ENCODE data around the gene AAK1.
"Not testable (repeated sequence)": the region's sequence is repeated elsewhere in the genome, so short reads cannot be mapped to it uniquely, and the experiment has no call there.

Gene AAK1

GRCh38 chr2:69624131-69624530, 19.4 kb downstream of the AAK1 start:
- DNase-seq: no peak

GRCh38 chr2:69623236-69623635, 20.3 kb downstream of the AAK1 start:
- no peak for DNase-seq

GRCh38 chr2:69622805-69623204, 20.7 kb downstream of the AAK1 start:
- DNase-seq: not testable (repeated sequence)

- not testable (repeated sequence) for DNase-seq
These were observed 21.5 kb downstream of the AAK1 start for GRCh38 chr2:69622017-69622540.

GRCh38 chr2:69621440-69621839, 22.1 kb downstream of the AAK1 start:
- no peak for DNase-seq

- no peak for DNase-seq
These were observed 22.7 kb downstream of the AAK1 start for GRCh38 chr2:69620870-69621269.

GRCh38 chr2:69619725-69620124, 23.8 kb downstream of the AAK1 start:
- no peak for DNase-seq

- DNase-seq: no peak
These were observed 25.2 kb downstream of the AAK1 start for GRCh38 chr2:69618362-69618761.

GRCh38 chr2:69617744-69618143, 25.8 kb downstream of the AAK1 start:
- no peak for DNase-seq

- DNase-seq: no peak
These were observed 26.8 kb downstream of the AAK1 start for GRCh38 chr2:69616755-69617154.

GRCh38 chr2:69615969-69616368, 27.6 kb downstream of the AAK1 start:
- no peak for DNase-seq

- DNase-seq: no peak
These were observed 28.4 kb downstream of the AAK1 start for GRCh38 chr2:69615078-69615625.

- DNase-seq: no peak
These were observed 30.8 kb downstream of the AAK1 start for GRCh38 chr2:69612707-69613106.

GRCh38 chr2:69612200-69612599, 31.3 kb downstream of the AAK1 start:
- DNase-seq: no peak

- DNase-seq: no peak
These were observed 35.4 kb downstream of the AAK1 start for GRCh38 chr2:69608109-69608508.

GRCh38 chr2:69606771-69607170, 36.8 kb downstream of the AAK1 start:
- DNase-seq: not testable (repeated sequence)

- DNase-seq: no peak
These were observed 38.3 kb downstream of the AAK1 start for GRCh38 chr2:69605284-69605683.

GRCh38 chr2:69604836-69605235, 38.7 kb downstream of the AAK1 start:
- no peak for DNase-seq

- no peak for DNase-seq
These were observed 39.4 kb downstream of the AAK1 start for GRCh38 chr2:69604026-69604678.

- DNase-seq: peak; percentile 14
These were observed 40.3 kb downstream of the AAK1 start for GRCh38 chr2:69603146-69603743.

- peak; percentile 91 for DNase-seq
These were observed 42.3 kb downstream of the AAK1 start for GRCh38 chr2:69601179-69601612.

GRCh38 chr2:69600425-69600824, 43.1 kb downstream of the AAK1 start:
- DNase-seq: no peak

GRCh38 chr2:69597843-69598610, 45.5 kb downstream of the AAK1 start:
- DNase-seq: no peak

- no peak for DNase-seq
These were observed 46.4 kb downstream of the AAK1 start for GRCh38 chr2:69597105-69597504.
